COR-L47 (cell line): Measurements from ENCODE around the gene AAMP.

Experiments used
- DNase-seq: peaks from one replicate; lab custom pipeline; 2025; lab: John Stamatoyannopoulos, UW

The AAMP gene

DNA sequence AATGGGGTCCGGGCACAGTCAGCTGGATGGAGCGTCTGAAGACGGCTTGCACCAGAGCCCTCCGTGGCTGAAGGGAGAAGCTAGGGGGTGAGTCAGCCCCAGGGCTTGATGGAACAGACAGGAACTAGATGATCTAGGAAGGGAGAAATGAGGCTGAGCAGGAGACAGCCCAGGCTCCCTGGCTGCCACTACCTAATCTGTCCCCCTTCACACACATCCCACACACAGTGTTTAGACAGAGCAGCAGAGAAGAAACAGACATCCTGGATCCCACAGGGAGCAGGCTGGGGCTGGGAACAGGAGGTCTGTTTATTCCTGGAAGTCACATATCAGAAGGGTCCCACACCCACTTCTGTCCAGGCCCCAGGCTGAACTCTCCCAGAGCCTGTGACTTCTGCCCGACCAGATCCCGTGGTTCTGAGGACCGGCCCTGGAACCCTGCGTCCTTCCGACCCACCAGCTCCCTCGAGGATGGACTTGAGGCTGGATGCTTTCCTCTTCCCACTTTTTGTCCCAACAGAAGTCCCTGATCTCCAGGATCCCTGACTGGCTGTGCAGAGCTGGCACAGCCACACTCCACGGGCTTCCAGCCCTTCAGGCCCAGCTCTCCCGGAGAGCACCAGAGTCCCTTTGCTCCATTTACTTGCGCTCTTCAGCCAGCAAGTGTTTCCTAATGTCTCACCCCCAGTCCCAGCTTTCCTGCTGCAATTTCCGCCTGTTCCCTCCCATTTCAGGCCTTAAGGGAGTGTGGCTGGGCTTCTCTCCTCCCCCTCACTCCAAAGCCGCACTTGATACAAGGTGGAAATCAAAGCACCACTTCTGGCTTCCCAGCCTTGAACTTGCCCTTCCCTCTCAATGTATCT, 10.6 kb downstream of the AAMP start:
- no peak for DNase-seq

DNA sequence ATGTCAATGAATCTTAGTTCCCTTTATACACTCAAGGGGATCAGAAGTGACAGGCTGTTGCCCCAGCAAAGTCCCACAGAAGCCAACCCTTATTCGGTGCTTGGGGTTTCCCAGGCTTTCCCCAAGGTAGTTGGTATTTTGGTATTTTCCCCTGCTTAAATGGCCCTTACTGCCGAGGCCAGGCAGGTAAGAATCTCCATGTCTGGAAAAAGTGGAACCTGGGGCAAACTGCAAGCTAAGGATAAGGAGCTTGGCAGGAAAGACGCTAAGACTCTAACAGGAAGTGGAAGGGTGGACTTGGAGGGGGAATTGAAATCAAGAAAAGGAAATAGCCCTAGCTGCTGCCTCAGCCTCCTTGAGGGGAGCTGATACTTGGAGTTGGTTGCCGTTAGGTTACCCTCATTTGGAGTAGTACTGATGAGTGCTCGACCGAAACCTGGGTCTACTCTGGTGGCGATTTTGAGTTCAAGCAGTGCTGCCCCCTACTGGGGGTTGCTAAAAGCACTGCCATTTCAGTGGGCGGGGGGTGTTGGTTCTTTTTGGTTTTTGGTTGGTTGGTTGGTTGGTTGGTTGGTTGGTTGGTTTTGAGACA, 12.5 kb downstream of the AAMP start:
- DNase-seq: no peak

DNA sequence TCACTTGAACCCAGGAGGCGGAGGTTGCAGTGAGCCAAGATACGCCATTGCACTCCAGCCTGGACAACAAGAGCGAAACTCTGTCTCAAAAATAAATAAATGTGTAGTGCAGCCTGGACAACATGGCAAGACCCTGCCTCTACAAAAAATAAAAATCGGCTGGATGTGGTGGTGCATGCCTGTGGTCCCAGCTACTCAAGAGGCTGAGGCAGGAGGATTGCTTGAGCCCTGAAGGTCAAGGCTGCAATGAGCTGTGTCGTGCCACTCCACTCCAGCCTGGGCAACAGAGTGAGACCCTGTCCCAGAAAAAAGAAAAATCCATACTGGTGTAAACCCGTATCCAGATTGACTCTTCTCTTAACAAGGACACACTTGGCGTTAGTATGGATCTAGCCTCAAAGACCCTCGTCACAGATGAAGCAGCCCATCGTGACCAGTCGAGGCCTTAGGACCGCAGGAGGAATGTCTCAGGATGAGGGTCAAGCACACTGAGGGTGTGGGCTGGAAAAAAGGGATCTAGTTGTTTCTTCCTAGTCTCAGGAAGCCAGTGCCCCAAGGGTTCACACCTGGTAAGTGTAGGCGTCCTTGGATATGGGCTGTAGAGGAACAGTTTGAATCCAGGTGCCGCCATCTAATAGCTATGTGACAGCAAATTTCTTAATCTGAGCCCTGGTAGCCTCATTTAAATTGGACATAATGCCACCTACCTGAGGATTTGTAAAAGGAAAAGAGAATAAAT, 13.2 kb downstream of the AAMP start:
- DNase-seq: no peak

DNA sequence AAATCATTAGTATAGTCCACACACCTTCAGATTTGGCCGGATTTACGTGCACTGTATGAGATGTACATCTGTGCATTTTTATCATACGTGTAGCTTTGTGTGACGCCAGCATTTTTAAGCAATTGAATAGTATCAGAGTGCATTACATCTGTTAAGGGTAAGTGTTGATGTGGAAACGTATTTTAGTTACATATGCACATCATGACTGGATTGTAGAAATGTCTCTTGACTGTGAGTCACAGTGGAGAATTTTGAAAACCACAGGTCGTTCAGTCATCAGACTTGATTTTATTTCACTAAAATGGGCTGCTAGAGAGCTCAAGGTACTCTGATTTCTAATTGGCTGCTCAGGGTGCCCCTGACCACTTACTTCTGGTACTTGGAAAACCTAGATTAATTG, 14.5 kb downstream of the AAMP start:
- DNase-seq: no peak

DNA sequence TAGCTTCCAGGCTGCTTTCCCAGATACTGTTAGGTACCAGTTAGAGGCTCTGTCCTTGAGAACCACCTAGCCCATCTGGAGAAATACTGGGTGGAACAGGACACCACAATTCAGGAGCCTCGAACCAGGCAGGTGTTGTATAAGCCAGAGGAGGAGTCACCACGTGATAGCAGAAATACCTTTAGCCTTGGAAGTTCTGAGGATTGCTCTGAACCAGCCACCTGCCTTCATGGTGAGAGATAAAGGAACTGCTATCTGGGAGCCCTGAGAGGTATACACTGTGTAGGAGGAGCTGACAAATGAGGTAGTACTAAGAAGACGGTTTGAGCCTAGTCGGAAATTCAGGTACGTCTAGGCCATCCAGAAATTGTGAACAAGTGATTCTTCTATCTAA, 16.7 kb downstream of the AAMP start:
- DNase-seq: no peak

DNA sequence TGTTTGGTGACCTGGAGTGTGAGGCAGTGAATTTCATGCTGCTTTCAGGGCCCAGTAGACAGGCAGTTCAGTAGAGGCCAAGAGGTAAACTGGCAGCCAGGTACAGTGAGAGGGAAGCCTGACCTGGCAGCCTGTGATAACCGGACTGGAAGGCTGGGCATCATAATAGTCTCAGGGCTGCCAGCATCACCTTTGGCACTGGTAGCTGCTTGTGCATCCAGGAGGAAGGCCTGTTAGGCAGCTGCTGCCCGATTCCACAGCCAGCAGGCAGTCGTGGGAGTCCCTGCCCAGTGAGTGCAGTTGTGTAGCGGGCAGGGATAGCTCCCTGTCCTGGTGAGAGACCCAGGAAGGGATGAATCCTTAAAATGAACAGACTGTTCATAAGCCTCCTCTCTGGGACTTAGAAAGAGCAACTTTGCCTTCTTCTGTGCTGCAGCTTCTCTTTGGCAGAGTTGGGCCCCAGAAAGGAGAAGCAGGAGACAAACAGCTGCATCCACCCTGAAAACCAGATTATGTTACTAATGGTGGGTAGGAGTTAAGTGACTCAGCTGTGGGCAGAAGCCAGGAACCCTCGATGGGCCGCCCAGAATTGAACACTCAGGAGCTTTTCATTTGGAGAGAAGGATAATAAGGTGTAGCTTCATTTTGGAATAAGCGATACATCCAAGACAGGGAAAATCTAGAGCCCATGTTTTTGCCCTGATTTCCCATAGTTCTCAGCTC, 17.3 kb downstream of the AAMP start:
- DNase-seq: no peak

DNA sequence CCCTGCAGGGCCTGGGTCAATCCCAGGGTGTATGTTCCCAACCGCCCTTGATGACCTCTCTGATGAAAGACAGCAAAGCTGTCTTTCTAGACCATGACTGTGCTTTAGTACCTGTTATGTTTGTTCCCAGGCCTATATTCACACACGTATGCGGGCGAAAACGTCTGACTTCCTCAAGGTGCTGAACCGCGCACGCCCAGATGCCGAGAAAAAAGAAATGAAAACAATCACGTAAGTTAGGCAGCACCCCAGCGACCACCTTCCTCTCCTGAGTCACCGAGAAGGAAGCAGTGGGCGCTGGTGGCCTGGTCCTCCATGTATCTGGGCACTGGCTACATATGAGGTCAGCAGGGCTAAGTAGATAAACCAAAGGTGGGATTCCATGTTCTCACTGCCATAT, 20.2 kb downstream of the AAMP start:
- DNase-seq: no peak

DNA sequence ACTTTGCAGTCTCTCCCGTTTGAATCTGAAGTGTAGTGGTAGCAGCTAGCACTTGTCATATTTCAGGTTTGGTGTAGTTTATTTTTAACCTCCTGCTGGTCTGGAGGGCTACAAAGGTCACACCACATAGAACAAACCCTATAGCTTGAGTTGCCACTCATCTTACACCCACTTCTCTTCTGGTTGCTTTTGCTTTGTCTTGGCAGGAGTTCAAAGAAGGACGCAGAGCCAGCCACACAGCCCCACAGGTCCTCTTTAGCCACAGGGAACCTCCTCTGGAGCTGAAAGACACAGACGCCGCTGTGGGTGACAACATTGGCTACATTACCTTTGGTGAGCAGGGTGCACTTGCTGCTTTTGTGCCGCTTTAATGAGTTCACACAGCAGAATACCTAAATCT, 24.7 kb downstream of the AAMP start:
- no peak for DNase-seq

DNA sequence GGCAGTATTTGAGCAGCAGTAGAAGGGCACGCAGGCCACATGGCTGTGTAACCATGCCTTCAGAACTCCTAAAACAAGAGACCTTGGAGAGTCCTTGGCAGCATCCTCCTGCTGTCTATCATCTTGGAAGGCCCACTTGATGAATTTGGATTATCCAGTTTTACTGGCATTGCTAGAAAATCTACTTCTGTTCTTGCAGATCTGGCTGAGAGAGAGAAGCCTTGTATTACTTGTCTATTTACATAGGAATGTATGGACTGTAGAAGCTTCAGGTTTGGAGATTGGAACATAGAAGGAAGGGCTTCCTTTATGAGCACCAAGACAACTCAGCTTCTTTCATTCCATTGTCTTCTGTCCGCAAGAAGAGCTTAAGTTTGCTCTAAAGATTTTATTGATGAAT, 25.3 kb downstream of the AAMP start:
- no peak for DNase-seq

DNA sequence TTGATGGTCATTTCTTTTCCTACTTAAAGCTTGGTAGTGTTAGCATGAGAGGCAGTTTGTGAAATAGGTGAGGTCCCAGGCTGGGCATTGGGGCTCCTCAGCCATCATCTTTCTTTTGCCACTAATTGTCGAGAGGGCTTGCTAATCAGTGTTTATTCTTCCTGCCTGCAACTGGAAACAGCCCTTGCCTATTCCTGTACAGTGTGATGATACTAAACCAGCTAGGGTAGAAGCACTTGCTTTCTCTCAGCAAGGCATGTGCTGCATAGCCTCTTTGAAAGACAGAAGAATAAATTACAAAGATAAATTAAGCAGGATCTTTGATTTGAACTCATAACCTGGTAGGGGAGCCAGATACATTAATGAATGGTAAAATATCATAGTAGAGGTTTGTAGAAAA, 25.7 kb downstream of the AAMP start:
- no peak for DNase-seq

DNA sequence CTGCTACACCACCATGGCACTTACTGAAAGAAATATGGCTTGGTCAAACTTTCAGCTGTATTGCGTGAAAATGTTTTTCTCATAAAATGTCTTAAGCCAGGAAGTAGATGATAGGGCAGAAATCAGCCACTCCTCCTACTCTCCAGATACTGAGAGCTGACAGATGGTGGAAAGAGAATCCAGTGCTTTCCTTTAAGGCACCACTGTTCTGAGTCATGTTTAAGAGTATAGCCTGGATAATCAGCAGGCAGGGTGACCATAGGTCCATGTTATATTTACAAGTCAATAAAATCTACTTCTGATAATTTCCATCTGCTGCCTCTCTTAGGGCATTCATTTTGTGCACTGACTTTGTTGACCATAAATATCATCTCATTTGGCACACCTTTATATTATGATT, 31.1 kb downstream of the AAMP start:
- DNase-seq: no peak

DNA sequence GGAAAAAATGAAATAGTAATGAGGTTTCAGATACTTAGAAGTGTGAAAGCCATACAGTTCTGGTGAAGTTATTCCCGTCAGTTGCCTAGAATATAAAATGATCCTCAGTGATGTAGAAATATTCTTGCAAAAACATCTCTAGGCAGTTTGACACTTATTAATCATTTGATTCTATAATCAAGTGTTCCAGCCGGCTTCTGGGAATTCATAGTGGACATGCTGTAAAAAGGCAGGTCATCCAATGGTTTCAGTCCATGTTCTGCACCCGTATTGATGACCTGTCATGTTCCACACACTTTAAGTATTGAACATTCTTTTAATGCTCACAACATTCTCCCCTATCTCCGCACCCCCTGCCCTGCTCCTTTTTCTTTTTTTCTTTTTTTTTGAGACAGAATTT, 33.1 kb downstream of the AAMP start:
- DNase-seq: no peak

DNA sequence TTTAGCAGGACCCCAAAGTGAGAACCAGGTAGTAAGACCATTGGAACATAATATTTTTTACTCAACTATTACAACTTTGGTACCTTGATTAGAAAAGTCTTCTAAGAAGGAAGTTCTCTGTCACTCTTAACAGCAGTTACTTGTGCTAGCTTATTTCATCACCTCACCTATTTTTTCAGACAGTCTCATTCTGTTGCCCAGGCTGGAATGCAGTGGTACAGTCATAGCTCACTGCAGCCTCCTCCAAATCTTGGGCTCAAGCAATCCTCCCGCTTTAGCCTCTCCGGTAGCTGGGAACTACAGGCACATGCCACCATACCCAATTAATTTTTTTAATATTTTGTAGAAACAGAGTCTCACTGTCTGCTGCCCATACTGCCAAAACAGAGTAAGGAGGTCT, 34.9 kb downstream of the AAMP start:
- no peak for DNase-seq

DNA sequence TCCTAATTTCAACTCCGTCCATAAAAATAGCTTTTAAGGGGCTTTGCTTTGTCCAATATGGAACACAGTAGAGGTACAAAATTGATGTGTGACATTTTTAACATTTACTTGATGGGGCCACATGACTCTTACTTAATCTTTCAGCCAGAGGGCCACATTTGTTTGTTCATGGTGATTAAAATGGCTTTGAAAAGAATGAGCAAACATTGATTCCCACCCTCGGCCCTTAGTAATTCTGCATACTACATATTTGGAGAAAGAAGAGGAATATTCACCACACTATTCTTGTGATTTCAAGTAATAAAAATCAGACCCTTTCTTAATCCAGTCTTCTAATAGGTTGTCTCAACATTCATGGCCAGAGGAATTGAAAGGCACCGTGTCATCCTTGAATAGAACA, 35.4 kb downstream of the AAMP start:
- DNase-seq: no peak

DNA sequence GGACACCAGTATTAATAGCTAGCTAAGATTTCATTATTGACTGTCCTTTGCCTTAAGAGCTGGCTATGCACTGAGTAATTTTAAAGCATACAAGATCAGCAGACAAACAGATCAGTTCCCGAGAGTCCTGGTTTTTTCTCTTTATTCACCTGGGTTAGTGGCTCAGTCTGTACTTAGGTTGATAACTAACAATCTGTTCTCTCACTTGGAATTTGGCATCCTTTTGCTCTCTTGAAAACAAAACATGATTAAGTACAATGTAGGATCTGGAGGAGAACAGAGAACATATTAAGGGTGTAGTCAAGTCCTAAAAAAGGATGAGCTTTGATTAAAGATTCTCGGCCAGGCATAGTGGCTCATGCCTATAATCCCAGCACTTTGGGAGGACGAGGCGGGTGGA, 36.4 kb downstream of the AAMP start:
- no peak for DNase-seq

DNA sequence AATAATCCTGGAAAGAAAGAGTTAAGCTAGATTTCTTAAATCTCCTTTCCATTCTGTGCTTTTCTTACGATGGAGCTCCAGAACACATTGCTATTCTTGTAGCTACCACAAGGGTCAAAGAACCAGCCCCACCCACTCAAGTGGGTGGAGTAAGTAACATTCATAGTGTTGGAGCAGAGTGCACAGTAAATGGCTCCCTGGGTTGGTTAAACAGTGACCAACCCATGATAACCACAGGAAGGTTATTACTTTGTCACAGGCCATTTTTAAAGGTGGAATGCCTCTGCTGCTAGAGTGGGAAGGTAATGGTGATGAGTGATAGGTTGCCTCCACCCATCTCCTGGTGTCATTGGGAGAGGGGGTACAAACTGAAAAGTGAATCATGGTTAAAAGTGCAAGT, 39.1 kb downstream of the AAMP start:
- no peak for DNase-seq

DNA sequence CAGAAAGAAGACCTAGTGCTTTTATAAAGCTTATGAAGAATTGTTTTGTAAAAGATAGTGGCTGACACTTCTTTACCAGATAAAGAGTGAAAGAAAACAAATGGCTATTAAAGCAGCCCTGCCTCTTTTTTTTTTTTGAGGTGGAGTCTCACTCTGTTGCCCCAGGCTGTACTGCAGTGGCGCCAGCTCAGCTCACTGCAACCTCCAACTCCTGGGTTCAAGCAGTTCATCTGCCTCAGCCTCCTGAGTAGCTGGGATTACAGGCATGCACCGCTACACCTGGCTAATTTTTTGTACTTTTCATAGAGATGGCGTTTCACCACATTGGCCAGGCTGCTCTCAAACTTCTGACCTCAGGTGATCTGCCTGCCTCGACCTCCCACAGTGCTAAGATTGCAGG, 40.1 kb downstream of the AAMP start:
- no peak for DNase-seq

DNA sequence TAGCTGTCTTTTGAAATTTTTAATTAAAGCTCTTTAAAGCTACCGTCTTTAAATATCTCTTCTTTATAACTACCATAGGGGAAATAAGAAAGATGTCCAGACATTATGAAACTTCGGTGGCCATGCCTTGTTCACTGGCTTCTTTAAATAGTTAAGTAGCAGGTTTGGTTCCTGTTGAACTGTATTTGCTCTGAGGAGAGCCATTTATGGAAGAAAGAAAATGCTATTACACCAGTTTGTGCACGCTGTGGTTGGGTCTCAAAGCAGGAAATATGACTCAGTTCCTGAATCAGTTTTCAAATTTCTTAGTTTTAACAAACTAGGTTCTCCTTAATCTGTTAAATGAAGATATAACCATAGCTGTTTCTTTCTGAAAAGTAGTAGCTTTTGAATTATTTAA, 40.7 kb downstream of the AAMP start:
- no peak for DNase-seq

DNA sequence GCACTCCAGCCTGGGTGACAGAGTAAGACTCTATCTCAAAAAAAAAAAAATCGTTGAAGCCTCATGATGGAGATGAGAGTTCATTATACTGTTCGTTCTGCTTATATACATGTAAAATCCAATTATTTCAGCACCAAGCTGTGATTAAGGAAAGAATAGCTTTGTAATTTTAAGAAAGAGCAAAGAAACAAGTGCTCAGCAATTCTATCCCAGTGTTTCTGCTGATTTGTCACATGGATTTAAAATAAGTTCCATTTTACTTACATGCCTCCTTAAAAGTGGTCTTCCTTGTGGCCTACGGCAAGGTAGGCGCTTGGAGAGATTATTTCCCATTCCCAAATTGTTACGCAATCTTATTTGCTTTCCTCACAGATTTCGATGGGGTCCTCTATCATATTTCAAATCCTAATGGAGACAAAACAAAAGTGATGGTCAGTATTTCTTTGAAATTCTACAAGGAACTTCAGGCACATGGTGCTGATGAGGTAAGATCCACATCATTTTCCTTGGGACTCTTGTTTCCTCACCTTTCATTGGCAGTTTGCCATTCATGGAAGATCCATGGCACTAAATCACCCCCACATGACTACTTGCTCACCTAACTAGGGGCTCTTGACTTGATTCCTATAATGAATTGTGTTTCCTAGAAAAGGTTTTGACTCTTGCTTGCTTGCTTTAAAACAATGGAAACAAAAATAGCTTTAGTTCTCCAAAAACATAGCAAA, 41.4 kb downstream of the AAMP start:
- DNase-seq: no peak

DNA sequence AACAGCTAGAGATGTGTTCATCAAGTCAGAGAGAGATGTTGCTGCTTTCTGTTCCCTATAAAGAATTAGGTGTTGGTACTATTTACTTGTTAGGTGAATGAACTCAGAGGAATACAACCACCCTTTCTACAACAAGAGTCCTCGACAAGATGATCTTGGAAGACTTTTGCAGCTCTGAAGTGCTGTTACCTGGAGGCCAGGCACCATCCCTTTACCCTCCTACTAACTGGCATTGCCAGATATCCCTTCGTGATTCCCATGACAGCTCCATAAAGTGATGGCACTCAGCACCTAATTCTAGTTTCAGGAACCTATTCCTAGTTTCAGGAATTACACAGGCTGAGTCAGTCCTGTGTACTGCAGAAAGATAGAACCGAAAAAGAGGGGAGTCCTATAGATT, 43.0 kb downstream of the AAMP start:
- no peak for DNase-seq

DNA sequence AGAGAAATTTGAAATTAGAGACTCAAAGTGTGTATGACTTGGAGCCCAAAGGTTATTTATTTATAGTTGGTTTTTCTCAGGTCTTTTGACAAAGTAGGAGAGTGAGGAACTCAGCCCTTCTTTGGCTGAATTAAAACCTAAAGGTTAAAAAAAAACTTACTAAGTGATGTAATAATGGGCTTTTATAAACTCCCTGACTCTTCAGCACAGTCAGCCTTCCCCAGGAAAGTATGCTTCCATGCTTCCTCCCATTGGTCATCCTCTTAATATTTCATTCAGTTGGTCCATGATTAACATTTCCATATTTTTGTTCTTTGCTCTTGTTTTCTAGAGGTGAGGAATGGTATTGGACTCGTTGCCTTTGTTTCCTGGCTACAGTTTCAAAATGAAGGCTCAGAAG, 45.8 kb downstream of the AAMP start:
- DNase-seq: no peak

DNA sequence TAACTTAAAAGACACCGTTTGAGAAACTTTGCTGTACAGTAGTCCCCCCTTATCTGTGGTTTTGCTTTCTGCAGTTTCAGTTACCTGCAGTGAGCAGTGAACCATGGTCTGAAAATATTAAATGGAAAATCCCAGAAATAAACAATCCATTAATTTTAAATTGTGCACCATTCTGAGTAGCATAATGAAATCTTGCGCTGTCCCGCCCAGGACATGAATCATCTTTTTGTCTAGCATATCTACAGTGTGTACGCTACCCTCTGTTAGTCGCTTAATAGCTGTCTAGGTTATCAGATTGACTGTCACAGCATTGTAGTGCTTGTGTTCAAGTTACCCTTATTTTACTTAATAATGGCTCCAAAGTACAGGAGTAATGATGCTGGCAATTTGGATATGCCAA, 46.9 kb downstream of the AAMP start:
- no peak for DNase-seq
